ENCODE data around the gene ST8SIA5.

ST8SIA5 gene

DNA sequence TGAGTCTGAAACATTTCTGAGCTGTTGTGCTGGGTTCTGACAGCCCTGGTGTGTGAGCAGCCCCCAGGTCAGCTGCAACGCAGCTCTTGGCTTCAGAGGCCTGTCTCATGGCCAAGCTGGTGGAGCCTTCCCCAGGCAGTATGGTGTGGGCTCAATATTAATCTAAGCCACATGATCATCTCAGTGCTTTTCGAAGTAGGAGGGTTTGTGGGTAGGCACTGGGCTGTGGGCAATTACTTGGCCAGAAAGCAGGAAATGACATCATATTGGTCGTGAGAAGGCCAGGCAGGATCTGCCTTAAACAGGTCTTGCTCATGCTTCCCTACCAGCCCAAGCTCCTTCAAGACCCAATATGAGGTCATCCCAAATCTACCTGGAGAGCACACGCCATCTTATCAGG is 126.7 kb downstream of the ST8SIA5 start:
- no peak for DNase-seq (ENCODE audit: low read depth in 2 of 3, low spot score in 2 of 3)

DNA sequence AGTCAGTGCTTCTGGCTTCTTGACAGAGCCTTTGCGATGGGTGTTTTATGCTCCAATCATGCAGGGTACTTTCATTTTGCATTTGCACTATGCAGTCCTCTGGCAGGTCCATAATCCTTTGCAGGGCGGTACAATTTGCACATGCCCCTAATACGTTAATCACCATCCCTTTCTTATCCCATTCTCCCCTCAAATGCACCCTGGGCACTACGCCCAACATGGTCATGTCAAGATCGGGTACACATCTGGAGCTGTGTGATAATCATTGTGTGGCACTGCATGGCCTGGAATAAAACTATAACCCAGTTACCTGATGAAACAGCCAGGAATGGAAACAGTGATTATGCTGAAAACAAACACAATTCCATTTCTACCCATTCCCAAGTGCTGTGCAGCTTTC is 127.5 kb downstream of the ST8SIA5 start:
- DNase-seq (ENCODE audit: low read depth in 2 of 3, low spot score in 2 of 3): no peak

DNA sequence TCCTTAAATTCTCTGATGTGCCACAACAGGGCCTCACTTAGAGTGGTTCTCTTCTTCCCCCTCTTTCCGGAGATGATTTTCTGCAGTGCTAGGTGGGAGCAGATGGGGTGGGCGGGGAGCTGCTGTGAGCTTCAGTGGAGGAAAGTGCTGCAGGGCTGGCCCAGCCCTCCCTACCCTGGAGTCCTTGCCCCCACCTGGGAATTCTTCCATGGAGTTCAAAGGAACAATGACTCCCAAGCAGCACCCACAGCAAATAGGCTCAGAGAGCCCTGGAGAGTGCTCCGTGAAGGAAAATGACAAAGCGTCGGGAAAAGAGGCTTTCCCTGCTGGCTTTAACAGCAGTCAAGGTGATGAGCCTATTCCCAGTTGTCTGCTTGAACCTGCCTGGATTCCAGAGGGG is 128.6 kb downstream of the ST8SIA5 start:
- DNase-seq (ENCODE audit: low read depth in 2 of 3, low spot score in 2 of 3): no peak

DNA sequence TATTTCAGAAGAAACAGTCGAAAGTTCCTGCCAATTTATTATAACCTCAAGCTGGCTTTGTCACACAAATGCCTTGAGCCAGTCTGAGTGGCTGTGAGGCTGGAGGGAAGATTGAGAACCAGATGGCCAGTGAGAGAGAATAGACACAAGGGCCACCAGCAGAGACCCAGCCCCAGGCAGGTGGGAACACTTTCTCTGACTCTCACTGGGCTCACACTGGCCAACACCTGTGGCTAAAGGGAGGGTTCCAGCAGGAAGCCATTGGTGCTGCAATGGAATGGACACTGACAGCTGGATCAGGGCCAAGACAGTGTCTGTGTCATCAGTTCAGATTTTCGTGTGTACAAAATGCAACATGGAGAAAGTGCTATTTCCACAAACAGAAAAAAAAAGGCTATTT is 129.7 kb downstream of the ST8SIA5 start:
- no peak for DNase-seq (ENCODE audit: low read depth in 2 of 3, low spot score in 2 of 3)

DNA sequence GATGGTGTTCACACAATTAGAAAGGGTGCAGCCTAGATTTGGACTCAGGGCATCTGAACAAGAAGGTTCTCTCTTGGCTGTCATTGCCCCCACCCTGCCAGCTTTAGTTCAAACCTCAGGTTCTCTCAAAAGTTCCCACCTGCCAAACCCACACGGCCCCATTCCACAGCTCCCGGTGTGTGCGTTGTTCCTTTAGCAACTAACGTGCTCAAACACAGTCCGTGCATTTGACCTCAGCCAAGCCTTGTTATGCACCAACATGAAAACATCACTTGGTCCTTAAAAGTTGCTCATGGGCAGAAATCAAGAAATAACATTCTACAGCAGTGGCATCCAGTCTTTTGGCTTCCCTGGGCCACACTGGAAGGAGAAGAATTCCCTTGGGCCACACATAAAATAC is 131.8 kb downstream of the ST8SIA5 start:
- DNase-seq (ENCODE audit: low read depth in 2 of 3, low spot score in 2 of 3): no peak

DNA sequence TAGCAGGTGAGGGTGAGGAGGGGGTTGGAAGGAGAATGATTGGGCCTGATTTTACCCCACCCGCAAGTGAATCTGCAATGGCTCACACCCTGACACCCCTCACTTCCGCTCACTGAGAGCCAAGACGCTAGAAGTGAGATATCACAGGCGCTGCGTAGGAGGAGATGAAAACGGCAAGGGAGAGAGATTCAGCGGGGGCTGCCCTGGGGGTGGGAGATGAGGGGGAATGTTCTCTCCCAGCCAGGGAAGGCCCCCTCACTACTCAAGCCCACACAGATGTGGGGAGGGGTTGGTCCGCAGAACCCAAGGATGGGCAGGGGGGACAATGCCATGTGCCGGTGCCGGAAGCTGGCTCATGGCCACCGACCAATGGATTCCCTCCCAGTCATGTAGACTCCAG is 132.7 kb downstream of the ST8SIA5 start:
- DNase-seq (ENCODE audit: low read depth in 2 of 3, low spot score in 2 of 3): no peak

DNA sequence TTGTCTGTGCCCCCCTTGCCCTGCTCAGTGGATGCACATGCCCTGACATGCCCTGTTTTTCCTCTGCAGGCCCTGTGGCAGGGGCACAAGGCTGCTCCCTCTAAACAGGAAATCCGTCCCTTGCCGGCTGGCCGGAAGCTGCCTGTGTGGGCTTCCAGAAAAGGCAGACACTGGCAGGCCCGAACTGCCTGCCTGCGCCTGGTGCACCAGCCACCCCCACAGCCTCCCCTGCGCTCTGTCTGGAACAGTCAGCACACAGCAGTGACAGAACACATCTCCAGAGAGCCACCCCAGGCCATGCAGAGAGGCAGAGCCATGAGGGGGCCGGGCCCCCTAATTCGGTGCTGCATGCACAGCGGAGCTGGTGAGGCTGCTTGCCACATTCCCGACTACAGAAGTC is 133.3 kb downstream of the ST8SIA5 start:
- no peak for DNase-seq (ENCODE audit: low read depth in 2 of 3, low spot score in 2 of 3)

DNA sequence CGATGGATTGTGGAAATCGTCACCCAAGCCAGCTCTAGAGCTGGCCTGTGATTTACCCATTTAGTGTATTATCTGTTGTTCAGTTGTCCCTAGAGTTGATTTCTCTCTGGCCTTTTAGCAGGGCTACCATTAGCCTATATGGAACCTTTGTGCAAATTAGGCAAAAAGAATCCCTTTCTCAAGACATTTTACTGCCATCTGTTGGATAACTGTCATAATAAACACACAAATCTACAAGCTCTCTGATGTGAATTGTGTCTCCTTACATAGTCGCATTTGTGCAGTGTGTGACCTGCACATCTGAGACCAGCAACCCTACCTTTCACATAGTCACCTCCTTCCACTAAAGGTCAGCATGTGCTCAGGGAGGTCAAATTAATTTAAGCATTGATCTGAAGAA is 133.9 kb downstream of the ST8SIA5 start:
- DNase-seq (ENCODE audit: low read depth in 2 of 3, low spot score in 2 of 3): no peak

DNA sequence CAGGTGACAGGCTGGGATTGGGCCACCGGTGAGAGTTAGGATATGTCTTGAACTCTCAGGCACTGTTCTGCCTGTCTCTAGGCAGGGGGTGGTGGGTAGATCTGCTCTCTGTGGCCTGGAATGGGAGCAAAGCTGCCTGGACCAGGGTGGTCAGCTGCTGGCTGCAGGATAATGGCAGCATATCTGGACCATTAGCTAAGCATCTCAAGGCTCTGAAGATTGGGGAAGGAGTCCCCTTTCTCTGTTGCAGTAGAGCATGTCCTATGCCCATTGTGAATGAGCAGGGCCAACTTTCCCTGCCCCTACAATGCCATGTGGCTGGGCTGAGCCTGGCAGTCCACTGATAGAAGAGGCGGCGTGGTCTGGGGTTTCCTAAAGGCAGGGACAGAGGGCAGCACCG is 134.4 kb downstream of the ST8SIA5 start:
- DNase-seq (ENCODE audit: low read depth in 2 of 3, low spot score in 2 of 3): no peak

DNA sequence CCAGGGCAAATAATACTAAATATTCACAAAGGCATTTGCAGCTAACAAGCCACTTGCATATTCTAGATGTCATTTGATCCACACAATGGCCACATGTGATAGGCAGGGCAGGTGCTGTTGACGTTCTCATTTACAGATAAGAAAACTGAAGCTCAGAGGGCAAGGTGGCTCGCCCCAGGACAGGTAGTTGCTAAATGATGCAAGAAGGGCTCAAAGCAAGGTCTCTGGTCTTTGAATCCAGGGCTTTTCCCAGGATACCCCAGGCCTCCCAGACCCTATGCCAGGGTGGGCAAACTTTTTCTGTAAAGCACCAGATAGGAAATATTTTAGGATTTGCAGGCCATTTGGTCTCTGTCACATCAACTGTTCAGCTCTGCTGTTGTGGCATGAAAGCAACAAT is 135.0 kb downstream of the ST8SIA5 start:
- no peak for DNase-seq (ENCODE audit: low read depth in 2 of 3, low spot score in 2 of 3)

DNA sequence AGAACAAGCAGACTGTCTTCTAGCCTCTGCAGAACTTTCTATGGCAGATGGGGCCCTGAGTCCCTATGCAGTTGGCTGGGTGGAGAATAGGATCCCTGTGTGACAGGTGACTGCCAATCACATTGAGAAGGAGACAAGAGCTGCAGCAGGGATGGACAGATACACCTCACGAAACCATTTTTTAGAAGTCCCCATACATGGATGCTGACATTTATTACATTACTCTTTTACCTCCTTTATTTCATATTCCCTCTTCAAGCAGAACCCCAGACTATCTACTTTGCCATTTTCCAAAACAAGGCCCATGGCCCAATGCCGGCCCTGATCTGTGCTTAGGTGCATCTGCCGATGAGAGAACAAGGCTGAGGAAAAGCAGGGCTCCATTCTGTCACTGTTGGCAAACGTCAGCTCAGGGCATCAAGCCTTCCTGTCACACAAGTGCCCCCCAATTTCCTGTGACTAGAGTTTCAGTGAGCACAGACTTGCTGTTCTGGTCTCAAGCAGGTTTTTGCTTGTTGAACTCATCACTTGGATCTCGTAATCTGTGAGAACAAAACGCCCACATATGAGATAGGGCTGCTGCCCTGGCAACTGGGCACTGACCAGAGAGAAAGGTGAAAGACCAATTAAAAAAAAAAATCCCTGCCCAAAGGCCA is 135.6 kb downstream of the ST8SIA5 start:
- no peak for DNase-seq (ENCODE audit: low read depth in 2 of 3, low spot score in 2 of 3)

DNA sequence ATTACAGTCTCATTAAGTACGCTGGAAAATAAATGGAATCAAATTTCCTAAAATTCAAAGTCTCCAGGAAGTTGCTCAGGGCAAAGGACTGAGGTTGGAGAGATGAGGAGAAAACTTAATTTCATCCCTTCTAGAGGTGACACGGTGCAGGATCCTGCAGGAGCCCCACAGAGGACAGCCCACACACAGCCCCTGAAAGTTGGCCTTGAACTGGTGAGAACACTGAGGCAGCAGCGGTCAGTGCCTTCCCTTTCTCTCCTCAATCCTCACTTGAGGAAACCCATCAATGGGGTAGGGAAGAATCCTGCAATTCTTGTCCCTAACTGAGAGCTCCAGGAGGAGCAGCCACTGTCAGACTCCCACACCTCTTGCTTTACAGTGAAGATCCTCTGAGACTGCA is 137.3 kb downstream of the ST8SIA5 start:
- DNase-seq (ENCODE audit: low read depth in 2 of 3, low spot score in 2 of 3): no peak
